DMS 273 treated with DMSO at 0.1 percent for 48 hours (cell line): ENCODE measurements around the gene KLHL24.
A peak's percentile ranks its signal among the peaks of the same experiment; 100 is the strongest.
"Not testable (repeated sequence)": the region's sequence is repeated elsewhere in the genome, so short reads cannot be mapped to it uniquely, and the experiment has no call there.

ENCODE experiments used
- DNase-seq: peaks from one replicate; lab custom pipeline; 2025; lab: John Stamatoyannopoulos, UW

The KLHL24 gene, protein sequence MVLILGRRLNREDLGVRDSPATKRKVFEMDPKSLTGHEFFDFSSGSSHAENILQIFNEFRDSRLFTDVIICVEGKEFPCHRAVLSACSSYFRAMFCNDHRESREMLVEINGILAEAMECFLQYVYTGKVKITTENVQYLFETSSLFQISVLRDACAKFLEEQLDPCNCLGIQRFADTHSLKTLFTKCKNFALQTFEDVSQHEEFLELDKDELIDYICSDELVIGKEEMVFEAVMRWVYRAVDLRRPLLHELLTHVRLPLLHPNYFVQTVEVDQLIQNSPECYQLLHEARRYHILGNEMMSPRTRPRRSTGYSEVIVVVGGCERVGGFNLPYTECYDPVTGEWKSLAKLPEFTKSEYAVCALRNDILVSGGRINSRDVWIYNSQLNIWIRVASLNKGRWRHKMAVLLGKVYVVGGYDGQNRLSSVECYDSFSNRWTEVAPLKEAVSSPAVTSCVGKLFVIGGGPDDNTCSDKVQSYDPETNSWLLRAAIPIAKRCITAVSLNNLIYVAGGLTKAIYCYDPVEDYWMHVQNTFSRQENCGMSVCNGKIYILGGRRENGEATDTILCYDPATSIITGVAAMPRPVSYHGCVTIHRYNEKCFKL

GRCh38 chr3:183635431-183636220 lies at the start of gene KLHL24:
KLHL24 (plus strand) TSS chr3:183635623; CDS start chr3:183650357, 14,734 bp downstream.
- peak; percentile 91 for DNase-seq

GRCh38 chr3:183586477-183586876 lies 48.9 kb upstream of the KLHL24 start:
- no peak for DNase-seq

GRCh38 chr3:183587336-183587735 lies 48.1 kb upstream of the KLHL24 start:
- DNase-seq: no peak

- no peak for DNase-seq
Observed at GRCh38 chr3:183590442-183590841, 45.0 kb upstream of the KLHL24 start.

- DNase-seq: no peak
Observed at GRCh38 chr3:183591881-183592521, 43.4 kb upstream of the KLHL24 start.

- DNase-seq: no peak
Observed at GRCh38 chr3:183592821-183593220, 42.6 kb upstream of the KLHL24 start.

DNA sequence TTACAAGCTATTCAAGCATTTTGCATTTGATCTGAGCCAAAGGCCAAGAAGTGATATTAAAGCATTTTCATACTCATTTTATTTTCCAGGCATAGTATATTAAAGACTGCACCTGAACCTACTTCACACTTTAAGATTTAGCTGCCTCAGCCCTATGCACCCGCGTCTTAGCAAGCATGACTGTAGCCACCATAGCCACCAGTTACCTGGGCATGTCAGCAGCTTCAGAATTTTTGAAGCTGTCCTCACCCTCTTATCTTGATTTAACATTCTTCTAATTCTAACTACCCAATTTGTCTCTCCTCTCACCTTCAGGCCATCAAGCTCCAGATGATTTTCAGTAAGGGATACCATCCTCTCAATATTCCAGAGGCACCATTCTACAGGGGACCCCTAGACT lies 40.8 kb upstream of the KLHL24 start:
- DNase-seq: no peak

DNA sequence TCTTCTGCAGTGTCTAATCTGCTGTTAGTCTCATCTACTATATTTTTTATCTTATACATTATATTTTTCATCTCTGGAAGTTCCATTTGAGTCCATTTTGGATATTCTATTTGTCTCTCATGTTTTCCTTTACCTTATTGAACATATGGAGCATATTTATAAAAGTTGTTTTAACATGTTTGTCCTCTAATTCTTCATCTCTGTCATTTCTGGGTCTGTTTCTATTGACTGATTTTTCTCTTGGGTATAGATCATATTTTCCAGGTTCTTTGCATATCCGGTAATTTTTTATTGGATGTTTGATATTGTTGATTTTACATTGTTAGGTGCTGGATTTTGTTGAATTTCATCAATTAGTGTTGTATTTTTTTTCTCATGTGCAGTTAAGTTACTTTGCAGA lies 37.5 kb upstream of the KLHL24 start:
- DNase-seq: no peak

DNA sequence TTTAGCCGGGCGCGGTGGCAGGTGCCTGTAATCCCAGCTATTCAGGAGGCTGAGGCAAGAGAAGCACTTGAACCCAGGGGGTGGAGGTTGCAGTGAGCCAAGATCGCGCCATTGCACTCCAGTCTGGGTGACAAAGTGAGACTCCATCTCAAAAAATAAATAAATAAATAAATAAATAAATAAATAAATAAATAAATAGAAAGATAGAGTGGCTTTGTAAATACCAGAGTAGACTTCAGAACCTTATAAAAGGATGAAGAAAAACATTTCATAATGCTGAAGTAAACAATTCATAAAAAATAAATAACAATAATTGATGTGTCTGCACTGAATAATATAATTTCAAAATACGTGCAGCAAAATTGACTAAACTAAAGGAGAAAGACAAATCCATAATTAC lies 24.1 kb upstream of the KLHL24 start:
- DNase-seq: not testable (repeated sequence)

- DNase-seq: no peak
Observed at GRCh38 chr3:183613366-183614285, 21.8 kb upstream of the KLHL24 start.

DNA sequence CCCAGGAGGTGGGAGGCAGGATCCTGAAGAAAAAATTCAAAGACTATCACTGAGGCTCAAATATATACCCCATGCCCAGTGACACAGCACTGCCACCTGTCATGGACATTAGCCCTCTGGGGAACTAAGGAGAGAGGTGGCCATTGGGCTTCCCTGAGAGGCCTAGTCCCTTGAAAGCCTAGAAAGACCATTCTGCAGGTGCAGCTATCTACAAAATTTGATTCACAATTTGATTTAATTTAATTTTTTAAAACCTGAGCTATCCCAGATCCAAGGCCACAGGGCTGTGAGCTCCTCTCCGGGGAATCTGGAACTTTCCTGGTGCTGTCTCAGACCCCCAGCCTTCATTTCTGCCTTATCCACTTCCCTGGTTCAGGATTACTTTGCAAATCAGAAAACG lies 16.9 kb upstream of the KLHL24 start:
- no peak for DNase-seq

DNA sequence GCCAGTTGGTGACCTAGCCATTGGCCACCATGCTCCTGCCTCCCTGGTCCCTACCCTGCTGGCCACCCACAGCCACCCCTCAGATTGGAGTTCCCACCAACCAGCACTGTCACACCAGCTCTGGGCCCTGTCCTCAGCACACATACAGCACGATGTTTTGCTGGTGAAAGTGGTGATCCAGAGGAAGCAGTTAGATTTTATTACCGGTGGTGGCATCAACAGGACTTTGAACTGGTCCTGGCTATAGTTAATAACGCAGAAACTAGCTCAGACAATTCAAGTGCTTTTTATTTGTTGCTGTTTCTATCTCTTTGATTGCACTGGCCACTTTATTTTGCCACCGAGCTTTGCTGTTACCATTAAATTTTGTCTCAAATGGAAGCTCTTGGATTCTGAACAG lies 16.4 kb upstream of the KLHL24 start:
- DNase-seq: no peak

GRCh38 chr3:183619624-183620251 lies 15.7 kb upstream of the KLHL24 start:
- DNase-seq: no peak

DNA sequence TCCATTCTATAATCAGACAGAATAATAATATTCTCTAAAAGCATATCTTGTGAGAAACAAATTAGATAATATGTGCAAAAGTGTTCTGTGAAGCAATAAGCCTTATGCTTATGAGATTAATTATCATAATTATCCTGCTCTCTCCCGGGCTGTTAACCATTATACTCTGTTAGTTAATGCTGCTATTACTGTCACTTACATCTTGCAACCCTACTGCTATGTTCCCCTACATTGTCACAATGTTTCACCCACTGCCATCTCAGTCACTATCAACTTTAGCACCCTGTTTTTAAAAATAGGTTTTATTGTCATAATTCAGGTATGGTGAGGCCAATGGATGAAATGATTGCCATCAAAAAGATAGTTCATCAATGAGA lies 15.2 kb upstream of the KLHL24 start:
- DNase-seq: no peak

GRCh38 chr3:183622473-183622872 lies 12.9 kb upstream of the KLHL24 start:
- DNase-seq: not testable (repeated sequence)

DNA sequence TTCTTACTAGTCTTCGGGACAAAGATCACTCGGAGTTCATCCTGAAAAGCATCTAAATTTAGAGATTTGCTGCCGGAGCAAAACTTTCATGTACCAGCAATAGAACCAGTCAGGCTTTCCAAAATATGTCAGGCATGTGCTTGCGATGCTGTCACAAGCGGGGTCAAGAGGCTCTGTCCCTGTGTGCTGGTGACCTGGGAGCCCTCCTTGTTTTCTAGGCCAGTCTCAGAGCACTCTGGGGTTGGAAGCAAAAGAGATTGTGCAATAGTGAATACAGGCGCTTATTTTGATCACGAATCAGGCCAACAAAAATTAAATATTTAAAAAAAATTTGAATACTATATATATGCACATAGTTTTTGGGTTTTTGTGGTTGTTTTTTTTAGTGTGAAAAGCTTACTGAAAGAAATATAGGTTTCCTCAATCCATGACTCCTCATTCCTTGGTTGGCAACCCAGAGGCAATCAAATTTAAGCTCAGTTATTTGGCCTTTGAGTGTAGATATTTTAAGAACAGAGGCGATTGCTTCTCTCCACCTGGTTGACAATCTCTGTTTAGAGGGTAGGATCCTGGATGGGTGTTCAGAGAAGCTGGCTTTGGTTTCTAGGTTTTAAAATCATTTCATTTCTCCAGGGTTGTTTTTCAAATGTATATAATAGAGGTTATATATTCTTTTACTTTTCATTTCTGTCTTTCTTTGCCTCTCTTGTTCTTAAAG lies 8.4 kb upstream of the KLHL24 start:
- no peak for DNase-seq

DNA sequence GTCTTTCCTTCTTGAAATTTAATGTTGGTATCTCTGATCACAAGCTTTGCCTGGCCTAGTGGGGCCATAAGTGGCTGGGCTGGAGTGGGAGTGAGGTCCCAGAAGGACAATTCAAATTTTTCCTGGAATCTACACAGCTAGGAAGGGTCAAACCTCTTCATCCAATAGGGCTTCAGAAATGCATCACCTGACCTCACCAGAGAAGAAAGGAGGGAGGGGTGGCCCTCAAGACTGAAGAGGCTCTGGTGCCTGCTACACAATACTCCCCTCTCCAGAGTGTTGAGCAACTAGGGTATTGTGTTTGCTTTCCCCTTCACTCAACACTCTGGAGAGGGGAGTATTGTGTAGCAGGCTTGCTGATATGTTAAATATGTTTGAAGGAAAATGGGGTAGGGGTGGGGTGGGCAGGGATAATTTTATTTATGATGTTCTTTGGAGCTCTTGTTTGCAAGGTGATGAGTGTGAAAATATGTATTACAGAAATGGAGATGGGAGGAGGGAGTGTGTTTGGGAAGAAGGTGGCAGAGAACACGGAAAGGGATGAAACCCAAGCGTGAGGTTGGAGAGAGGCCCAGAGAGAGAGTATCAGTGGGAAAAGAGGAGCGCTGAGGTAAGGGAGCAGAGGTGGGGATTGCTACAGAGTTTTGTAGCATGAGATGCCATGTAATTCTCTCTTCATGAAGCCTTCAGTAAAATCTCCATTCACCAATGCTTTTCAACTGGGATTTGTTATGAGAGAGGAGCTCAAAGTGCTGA lies 5.7 kb upstream of the KLHL24 start:
- DNase-seq: no peak

DNA sequence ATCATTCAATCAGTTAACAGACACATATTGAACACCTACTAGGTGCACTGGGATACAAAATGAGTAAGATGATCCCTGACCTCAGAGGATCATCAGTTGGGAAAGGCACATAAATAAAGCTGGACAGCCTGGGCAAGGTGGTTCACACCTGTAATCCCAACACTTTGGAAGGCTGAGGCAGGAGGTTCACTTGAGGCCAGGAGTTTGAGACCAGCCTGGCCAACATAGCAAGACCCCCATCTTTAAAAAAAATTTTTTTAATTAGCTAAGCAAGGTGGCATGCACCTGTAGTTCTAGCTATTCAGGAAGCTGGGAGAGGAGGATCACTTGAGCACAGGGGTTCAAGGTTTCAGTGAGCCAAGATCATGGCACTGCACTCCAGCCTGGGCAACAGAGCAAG lies 3.7 kb upstream of the KLHL24 start:
- no peak for DNase-seq

DNA sequence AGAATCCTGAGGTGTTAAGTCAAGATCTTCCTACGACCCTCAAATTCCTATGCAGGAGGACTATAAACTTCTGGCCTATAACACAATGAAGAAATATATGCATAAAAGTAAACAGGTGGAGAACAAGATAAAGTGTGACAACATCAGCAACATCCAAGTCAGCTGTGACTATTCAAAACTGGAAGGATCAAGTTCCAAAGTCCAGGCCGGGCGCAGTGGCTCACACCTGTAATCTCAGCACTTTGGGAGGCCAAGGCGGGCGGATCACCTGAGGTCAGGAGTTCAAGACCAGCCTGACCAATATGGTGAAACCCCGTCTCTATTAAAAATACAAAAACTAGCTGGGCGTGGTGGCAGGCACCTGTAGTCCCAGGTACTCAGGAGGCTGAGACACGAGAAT lies 2.7 kb upstream of the KLHL24 start:
- not testable (repeated sequence) for DNase-seq
